HEK293T (cell line): ENCODE measurements around the gene ARID1A.

ENCODE experiments used
- ARNT ChIP-seq: fragments of 450-650 bp; IDR thresholded peaks from 2 replicates; pipeline ENCODE4 v1.6.1; 2017; ENCODE audit warnings: mild to moderate bottlenecking
- BHLHE40 ChIP-seq: fragments of 450-650 bp; IDR thresholded peaks from 2 replicates; pipeline ENCODE4 v1.6.1; 2016; ENCODE audit warnings: mild to moderate bottlenecking, moderate library complexity, borderline replicate concordance
- ELF4 ChIP-seq: fragments of 450-650 bp; IDR thresholded peaks from 2 replicates; pipeline ENCODE4 v1.6.1; 2017; ENCODE audit warnings: antibody characterized with exemption
- FOXA1 ChIP-seq: fragments of 450-650 bp; IDR thresholded peaks from 2 replicates; pipeline ENCODE4 v1.6.1; 2016; ENCODE audit warnings: mild to moderate bottlenecking
- HDGF ChIP-seq: fragments of 450-650 bp; IDR thresholded peaks from 2 replicates; pipeline ENCODE4 v1.6.1; 2017; ENCODE audit warnings: antibody characterized with exemption, borderline replicate concordance
- PKNOX1 ChIP-seq: fragments of 450-650 bp; IDR thresholded peaks from 2 replicates; pipeline ENCODE4 v1.6.1; 2016
- SP1 ChIP-seq: fragments of 450-650 bp; IDR thresholded peaks from 2 replicates; pipeline ENCODE4 v1.6.1; 2017
- SUZ12 ChIP-seq: fragments of 450-650 bp; IDR thresholded peaks from 2 replicates; pipeline ENCODE4 v1.6.1; 2016; ENCODE audit warnings: mild to moderate bottlenecking

- TF ChIP-seq ELF4 (no peak), PKNOX1 (0 out of 2 replicates have a peak, but pooled peaks have one; percentile 16), HDGF (no peak), SP1 (no peak), BHLHE40 (no peak), ARNT (no peak), SUZ12 (no peak), FOXA1 (no peak)
These were observed 27.5 kb downstream of the ARID1A start for GRCh38 chr1:26723013-26723991.
